Peyer's patch (tissue), 4 donors: ENCODE data around the gene SIRT2. TPM values are rescaled to one million over a fixed set of nuclear protein-coding genes. Genes with fewer than 3 reads are reported as not detected.

Source experiments
- DNase-seq, 3 donors: peaks; one replicate each; pipeline ENCODE4 v3.0.0-alpha.2; 2017 to 2019
- H3K27ac ChIP-seq, 4 donors: fragments of 200-600 bp; sonication (generic); one replicate each; pipeline ENCODE4 v1.5.1; 2016 to 2019
- H3K27me3 ChIP-seq, 2 donors: fragments of 200-600 bp; sonication (generic); one replicate each; pipeline ENCODE4 v1.5.1; 2019
- H3K36me3 ChIP-seq, 3 donors: fragments of 200-600 bp; sonication (generic); one replicate each; pipeline ENCODE4 v1.5.1; 2016 to 2019
- H3K4me1 ChIP-seq, 4 donors: fragments of 200-600 bp; sonication (generic); one replicate each; pipeline ENCODE4 v1.5.1; 2016 to 2019
- H3K4me3 ChIP-seq, 4 donors: fragments of 200-600 bp; sonication (generic); 1 replicate in 3 of 4; 2 replicates in 1 of 4; pipeline ENCODE4 v1.5.1; 2016 to 2019; ENCODE audit warnings: mild to moderate bottlenecking in 1 of 4
- H3K9me3 ChIP-seq, 4 donors: fragments of 200-600 bp; sonication (generic); one replicate each; pipeline ENCODE4 v1.5.1; 2016 to 2019; ENCODE audit warnings: mild to moderate bottlenecking in 1 of 4
- POLR2A ChIP-seq, 2 donors: fragments of 450-650 bp; IDR thresholded peaks; one replicate each; pipeline ENCODE4 v1.5.1; 2017; ENCODE audit warnings: antibody characterized with exemption in 2 of 2, mild to moderate bottlenecking in 2 of 2, moderate library complexity in 2 of 2
- total RNA-seq, 4 donors: library from RNA; depleted of rRNA; stranded (reverse); fragments of >200 nt; gene quantifications; one replicate each; pipeline ENCODE4 v1.1.0, GENCODE V29; 2016
- TF ChIP-seq, protein P1 (sequence below), 6 experiments: fragments of 450-650 bp in 4 of 6; fragments of 200-600 bp in 2 of 6; sonication (generic) in 1 of 6; IDR thresholded peaks; one replicate each; pipeline ENCODE4 v1.5.1; 2017 to 2019; ENCODE audit warnings: antibody characterized with exemption in 6 of 6, mild to moderate bottlenecking in 3 of 6, moderate library complexity in 1 of 6

Gene SIRT2
- total RNA-seq, 4 donors from 2014 or later, result 40.4 to 90.9 (median 78.6) TPM

DNA sequence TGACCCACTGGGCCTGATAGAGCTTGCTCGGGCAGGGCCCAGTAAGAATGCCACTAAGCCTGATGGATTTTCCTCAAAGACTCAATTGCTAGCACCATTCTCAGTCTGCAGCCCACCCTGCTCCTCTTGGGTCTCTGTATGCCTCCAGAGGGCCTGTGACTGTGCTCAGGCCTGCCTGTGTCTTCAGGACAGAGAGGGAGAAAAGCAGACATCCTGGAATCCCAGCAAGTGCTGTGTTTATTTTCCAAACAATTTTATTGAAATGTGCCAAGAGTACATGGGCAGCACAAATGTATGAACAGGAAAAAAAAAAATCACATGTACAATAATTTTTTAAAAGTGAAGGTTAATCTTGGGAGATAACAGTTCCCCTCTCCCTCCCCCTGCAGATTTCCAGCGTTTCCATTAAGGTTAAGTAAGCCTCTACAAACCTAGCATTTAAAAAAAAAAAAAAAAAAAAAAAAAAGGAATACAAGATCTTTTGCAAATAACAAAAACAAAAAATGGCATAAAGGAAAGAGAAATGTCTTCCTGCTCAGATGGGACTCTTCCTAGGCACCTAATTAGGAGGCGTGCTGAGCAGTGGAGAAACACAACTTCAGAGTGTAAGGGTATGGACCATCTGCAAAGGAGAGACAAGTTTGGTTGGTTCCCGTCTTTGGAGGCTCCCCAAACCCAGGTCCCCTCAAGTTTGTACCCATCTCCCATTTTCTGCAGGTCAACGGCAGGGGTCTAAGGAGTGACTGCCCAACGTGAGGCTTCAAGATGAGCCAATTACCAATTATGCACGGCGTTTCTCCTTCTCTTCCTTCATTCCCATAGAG, 63.0 kb downstream of the SIRT2 start:
- TF ChIP-seq POLR2A (IDR thresholded peaks at IDR 0.05), result no peak
- TF ChIP-seq, protein P1, sequence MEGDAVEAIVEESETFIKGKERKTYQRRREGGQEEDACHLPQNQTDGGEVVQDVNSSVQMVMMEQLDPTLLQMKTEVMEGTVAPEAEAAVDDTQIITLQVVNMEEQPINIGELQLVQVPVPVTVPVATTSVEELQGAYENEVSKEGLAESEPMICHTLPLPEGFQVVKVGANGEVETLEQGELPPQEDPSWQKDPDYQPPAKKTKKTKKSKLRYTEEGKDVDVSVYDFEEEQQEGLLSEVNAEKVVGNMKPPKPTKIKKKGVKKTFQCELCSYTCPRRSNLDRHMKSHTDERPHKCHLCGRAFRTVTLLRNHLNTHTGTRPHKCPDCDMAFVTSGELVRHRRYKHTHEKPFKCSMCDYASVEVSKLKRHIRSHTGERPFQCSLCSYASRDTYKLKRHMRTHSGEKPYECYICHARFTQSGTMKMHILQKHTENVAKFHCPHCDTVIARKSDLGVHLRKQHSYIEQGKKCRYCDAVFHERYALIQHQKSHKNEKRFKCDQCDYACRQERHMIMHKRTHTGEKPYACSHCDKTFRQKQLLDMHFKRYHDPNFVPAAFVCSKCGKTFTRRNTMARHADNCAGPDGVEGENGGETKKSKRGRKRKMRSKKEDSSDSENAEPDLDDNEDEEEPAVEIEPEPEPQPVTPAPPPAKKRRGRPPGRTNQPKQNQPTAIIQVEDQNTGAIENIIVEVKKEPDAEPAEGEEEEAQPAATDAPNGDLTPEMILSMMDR (IDR thresholded peaks at IDR 0.05), result no peak
- no peaks in the 10 kb centered on the region for H3K9me3 ChIP-seq
- no peak for DNase-seq
- H3K36me3 ChIP-seq, result peaks cover 0 to 55% (median 0%) of the 10 kb centered on the region in 3 donors
- H3K4me1 ChIP-seq, result peaks cover 0 to 14% (median 3%) of the 10 kb centered on the region in 4 donors
- H3K27me3 ChIP-seq, result no peaks in the 10 kb centered on the region
- H3K27ac ChIP-seq, result peak overlapping the region in 2 of 4 donors; percentile 17 to 37
- no peak overlapping the region for H3K4me3 ChIP-seq

DNA sequence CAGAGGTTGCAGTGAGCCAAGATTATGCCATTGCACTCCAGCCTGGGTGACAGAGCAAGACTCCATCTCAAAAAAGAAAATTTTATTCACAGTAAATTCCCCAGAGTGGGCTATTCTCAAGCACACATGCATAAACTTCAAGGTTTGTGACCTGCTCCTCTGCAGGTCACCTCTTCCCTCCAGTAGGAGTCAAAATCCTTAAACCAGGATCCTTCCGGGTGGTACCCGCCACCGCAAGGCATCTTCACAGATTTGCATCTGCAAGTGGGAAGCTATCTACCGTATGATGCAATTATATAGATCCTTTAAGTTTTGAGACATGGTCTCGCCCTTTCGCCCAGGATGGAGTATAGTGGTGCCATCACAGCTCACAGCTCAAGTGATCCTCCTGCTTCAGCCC, 64.8 kb downstream of the SIRT2 start:
- H3K27ac ChIP-seq, result peak overlapping the region in 2 of 4 donors; percentile 22 to 31

DNA sequence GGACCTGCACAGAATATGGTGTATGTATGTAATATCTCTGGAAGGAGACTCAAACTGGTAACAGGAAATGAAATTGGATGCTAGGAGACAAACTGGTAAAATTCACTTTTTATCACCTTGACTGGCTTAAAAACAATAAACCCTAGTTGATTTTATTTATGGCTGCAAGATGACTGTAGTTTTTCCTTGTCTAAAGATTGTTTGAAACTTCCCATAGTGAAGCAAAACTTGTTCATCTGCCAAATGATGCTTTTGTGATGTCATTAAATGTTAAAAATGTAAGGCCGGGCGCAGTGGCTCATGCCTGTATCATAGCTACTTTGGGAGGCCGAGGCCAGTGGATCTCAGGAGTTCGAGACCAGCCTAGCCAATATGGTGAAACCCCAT, 65.3 kb downstream of the SIRT2 start:
- TF ChIP-seq POLR2A (IDR thresholded peaks at IDR 0.05), result no peak
- TF ChIP-seq, protein P1 (IDR thresholded peaks at IDR 0.05), result no peak
- Histone ChIP-seq H3K36me3 (peaks cover 0 to 42% (median 0%) of the 10 kb centered on the region in 3 donors), H3K4me1 (peaks cover 0 to 26% (median 4%) of the 10 kb centered on the region in 4 donors), H3K27me3 (no peaks in the 10 kb centered on the region), H3K27ac (peak overlapping the region in 1 of 4 donors; percentile 22), H3K9me3 (no peaks in the 10 kb centered on the region), H3K4me3 (no peak overlapping the region)
- no peak for DNase-seq

More for the DNA sequence above, 64.8 kb downstream of the SIRT2 start:
- H3K9me3 ChIP-seq, result no peaks in the 10 kb centered on the region
- no peak for TF ChIP-seq POLR2A (IDR thresholded peaks at IDR 0.05)
- TF ChIP-seq, protein P1 (IDR thresholded peaks at IDR 0.05), result no peak
- no peak overlapping the region for H3K4me3 ChIP-seq
- H3K36me3 ChIP-seq, result peaks cover 0 to 42% (median 0%) of the 10 kb centered on the region in 3 donors
- H3K4me1 ChIP-seq, result peaks cover 0 to 26% (median 4%) of the 10 kb centered on the region in 4 donors
- no peak for DNase-seq
- H3K27me3 ChIP-seq, result no peaks in the 10 kb centered on the region

DNA sequence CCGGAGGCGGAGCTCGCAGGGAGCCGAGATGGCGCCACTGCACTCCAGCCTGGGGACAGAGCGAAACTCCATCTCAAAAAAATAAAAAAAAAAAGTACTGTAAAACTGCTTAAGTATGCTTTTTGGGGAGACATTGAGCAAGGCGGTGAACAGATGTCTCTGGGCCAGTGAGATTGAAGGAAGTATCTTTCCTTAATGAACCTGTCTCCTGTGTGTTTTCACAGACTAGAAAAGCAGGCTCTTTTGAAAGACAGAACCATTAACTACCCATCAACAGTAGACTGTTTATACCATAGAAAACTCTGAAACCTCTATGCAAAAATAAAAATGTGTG, 66.4 kb downstream of the SIRT2 start:
- Histone ChIP-seq H3K4me1 (peaks cover 0 to 26% (median 4%) of the 10 kb centered on the region in 4 donors), H3K27ac (peak overlapping the region in 2 of 4 donors; percentile 22 to 88), H3K4me3 (no peak overlapping the region), H3K36me3 (peaks cover 0 to 42% (median 0%) of the 10 kb centered on the region in 3 donors), H3K9me3 (no peaks in the 10 kb centered on the region), H3K27me3 (no peaks in the 10 kb centered on the region)
- DNase-seq, result no peak
- TF ChIP-seq POLR2A (IDR thresholded peaks at IDR 0.05), result no peak
- TF ChIP-seq, protein P1 (IDR thresholded peaks at IDR 0.05), result no peak

DNA sequence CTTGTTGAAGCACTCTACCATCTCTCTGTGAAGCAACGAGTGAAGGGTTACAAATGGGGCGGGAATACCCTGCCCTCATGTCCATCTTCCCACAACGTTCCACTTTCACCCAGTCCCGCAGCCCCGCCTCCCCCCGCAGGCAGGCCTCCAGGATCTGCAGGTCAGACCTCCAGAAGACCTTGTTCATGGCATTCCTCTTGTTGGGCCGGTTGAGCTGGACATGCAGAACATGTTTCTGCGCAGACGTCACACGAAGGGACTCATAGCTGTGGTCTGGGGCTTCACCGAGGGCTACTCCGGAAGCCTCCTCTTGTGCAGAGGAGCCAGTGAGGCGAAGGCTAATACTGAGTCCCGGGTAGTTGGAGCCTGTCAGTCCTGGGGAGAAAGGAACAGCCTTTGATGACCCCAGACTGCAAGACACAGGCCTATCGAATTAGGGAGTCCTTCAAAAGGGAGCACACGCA, 68.2 kb downstream of the SIRT2 start:
- Histone ChIP-seq H3K27me3 (no peaks in the 10 kb centered on the region), H3K4me3 (peak overlapping the region; percentile 58 to 74 (median 68)), H3K27ac (peak overlapping the region; percentile 84 to 95 (median 90)), H3K4me1 (peaks cover 0 to 34% (median 4%) of the 10 kb centered on the region in 4 donors), H3K36me3 (peaks cover 0 to 33% (median 0%) of the 10 kb centered on the region in 3 donors), H3K9me3 (no peaks in the 10 kb centered on the region)
- peak; percentile 54 to 83 (median 75) for DNase-seq
- TF ChIP-seq, protein P1 (IDR thresholded peaks at IDR 0.05), result no peak
- TF ChIP-seq POLR2A (IDR thresholded peaks at IDR 0.05), result peak in 1 of 2 donors; percentile 18
